Neural cell (in vitro differentiated cells): ENCODE results near the gene NHLRC4. TPM values are rescaled to one million over a fixed set of nuclear protein-coding genes. Genes with fewer than 3 reads are reported as not detected.

ENCODE experiments used
- H2AFZ ChIP-seq: fragments of 200-600, 300-800 bp; sonication (generic), shearing (Covaris generic); 2 replicates; pipeline ENCODE4 v1.6.0; 2014; ENCODE audit warnings: low read depth, mild to moderate bottlenecking, antibody characterized with exemption, low read length, moderate library complexity
- H3F3A ChIP-seq: fragments of 200-600 bp; shearing (Covaris generic); 2 replicates; pipeline ENCODE4 v1.6.1; 2016; ENCODE audit warnings: mild to moderate bottlenecking, moderate library complexity, mixed read lengths, antibody characterized with exemption, low read length; ENCODE audit not compliant: insufficient read depth, poor library complexity, severe bottlenecking
- H3K27ac ChIP-seq: fragments of 200-600, 300-800 bp; sonication (generic), shearing (Covaris generic); 2 replicates; pipeline ENCODE4 v1.5.1; 2014; ENCODE audit warnings: mild to moderate bottlenecking, low read length, moderate library complexity
- H3K27me3 ChIP-seq: fragments of 300-800, 200-600 bp; sonication (generic), shearing (Covaris generic); 2 replicates; pipeline ENCODE4 v1.6.0; 2014; ENCODE audit warnings: mild to moderate bottlenecking, low read depth, low read length, moderate library complexity; ENCODE audit not compliant: insufficient read depth
- H3K36me3 ChIP-seq: fragments of 300-800, 200-600 bp; sonication (generic), shearing (Covaris generic); 2 replicates; pipeline ENCODE4 v1.5.1; 2014; ENCODE audit warnings: mild to moderate bottlenecking, antibody characterized with exemption, low read length, moderate library complexity; ENCODE audit not compliant: insufficient read depth
- H3K4me2 ChIP-seq: fragments of 300-800, 200-600 bp; sonication (generic), shearing (Covaris generic); 2 replicates; pipeline ENCODE4 v1.6.0; 2014; ENCODE audit warnings: mild to moderate bottlenecking, low read length
- H3K4me3 ChIP-seq: fragments of 300-800, 200-600 bp; sonication (generic), shearing (Covaris generic); 2 replicates; pipeline ENCODE4 v1.5.1; 2014; ENCODE audit warnings: mild to moderate bottlenecking, low read length, moderate library complexity
- H3K79me2 ChIP-seq: fragments of 200-600 bp; shearing (Covaris generic); replicated peaks from 2 replicates; pipeline ENCODE4 v1.6.0; 2014; ENCODE audit warnings: mild to moderate bottlenecking, low read length, moderate library complexity; ENCODE audit not compliant: insufficient read depth
- H3K9ac ChIP-seq: fragments of 300-800, 200-600 bp; sonication (generic), shearing (Covaris generic); 2 replicates; pipeline ENCODE4 v1.6.1; 2016; ENCODE audit warnings: mild to moderate bottlenecking, low read length, mixed read lengths
- H3K9me2 ChIP-seq: fragments of 200-600 bp; shearing (Covaris generic); 2 replicates; pipeline ENCODE4 v1.6.1; 2016; ENCODE audit warnings: mild to moderate bottlenecking, low read length, mixed read lengths; ENCODE audit not compliant: insufficient read depth
- H3K9me3 ChIP-seq: fragments of 200-600, 300-800 bp; sonication (generic), shearing (Covaris generic); 2 replicates; pipeline ENCODE4 v1.6.1; 2016; ENCODE audit warnings: mild to moderate bottlenecking, mixed run types, low read length, moderate library complexity, mixed read lengths
- H4K20me1 ChIP-seq: fragments of 200-600 bp; shearing (Covaris generic); 2 replicates; pipeline ENCODE4 v1.6.1; 2016; ENCODE audit warnings: mild to moderate bottlenecking, mixed run types; ENCODE audit not compliant: insufficient read depth
- EP300 ChIP-seq: fragments of 450-650 bp; conservative IDR thresholded peaks from 2 replicates; pipeline ENCODE4 v1.6.1; 2014; ENCODE audit warnings: antibody characterized with exemption, mild to moderate bottlenecking, moderate library complexity; ENCODE audit not compliant: poor library complexity, severe bottlenecking
- EZH2 ChIP-seq: fragments of 200-600, 300-800 bp; shearing (Covaris generic), sonication (generic); IDR thresholded peaks from 2 replicates; pipeline ENCODE4 v1.6.1; 2014; ENCODE audit warnings: antibody characterized with exemption, low read length, borderline replicate concordance, mild to moderate bottlenecking; ENCODE audit not compliant: insufficient read depth, poor library complexity, severe bottlenecking
- MXI1 ChIP-seq: fragments of 450-650 bp; conservative IDR thresholded peaks from 2 replicates; pipeline ENCODE4 v1.6.1; 2014; ENCODE audit warnings: antibody characterized with exemption, mild to moderate bottlenecking; ENCODE audit not compliant: poor library complexity, severe bottlenecking
- POLR2AphosphoS5 ChIP-seq: IDR thresholded peaks from 2 replicates; pipeline ENCODE4 v1.6.1; 2012
- RAD21 ChIP-seq: fragments of 450-650 bp; conservative IDR thresholded peaks from 2 replicates; pipeline ENCODE4 v1.6.1; 2014; ENCODE audit warnings: antibody characterized with exemption, mild to moderate bottlenecking, moderate library complexity
- SMC3 ChIP-seq: fragments of 450-650 bp; conservative IDR thresholded peaks from 2 replicates; pipeline ENCODE4 v1.6.1; 2014; ENCODE audit warnings: antibody characterized with exemption, mild to moderate bottlenecking, moderate library complexity; ENCODE audit not compliant: poor library complexity
- TAF1 ChIP-seq: IDR thresholded peaks from 2 replicates; pipeline ENCODE4 v1.6.1; 2012; ENCODE audit warnings: low read depth
- polyA plus RNA-seq: library from polyadenylated mRNA; depleted of rRNA; stranded (reverse); fragments of >200 nt; gene quantifications from 2 replicates; pipeline ENCODE4 v1.2.3, GENCODE V29; 2014
- TF ChIP-seq, protein P1 (sequence below): IDR thresholded peaks from 2 replicates; pipeline ENCODE4 v1.6.1; 2012; ENCODE audit warnings: borderline replicate concordance
- TF ChIP-seq, protein P2 (sequence below): fragments of 450-650 bp; IDR thresholded peaks from 2 replicates; pipeline ENCODE4 v1.5.1; 2014; ENCODE audit warnings: antibody characterized with exemption, mild to moderate bottlenecking, moderate library complexity; ENCODE audit not compliant: poor library complexity, severe bottlenecking

The NHLRC4 gene
- polyA plus RNA-seq, 1 donor from 2014 or later = not detected

DNA sequence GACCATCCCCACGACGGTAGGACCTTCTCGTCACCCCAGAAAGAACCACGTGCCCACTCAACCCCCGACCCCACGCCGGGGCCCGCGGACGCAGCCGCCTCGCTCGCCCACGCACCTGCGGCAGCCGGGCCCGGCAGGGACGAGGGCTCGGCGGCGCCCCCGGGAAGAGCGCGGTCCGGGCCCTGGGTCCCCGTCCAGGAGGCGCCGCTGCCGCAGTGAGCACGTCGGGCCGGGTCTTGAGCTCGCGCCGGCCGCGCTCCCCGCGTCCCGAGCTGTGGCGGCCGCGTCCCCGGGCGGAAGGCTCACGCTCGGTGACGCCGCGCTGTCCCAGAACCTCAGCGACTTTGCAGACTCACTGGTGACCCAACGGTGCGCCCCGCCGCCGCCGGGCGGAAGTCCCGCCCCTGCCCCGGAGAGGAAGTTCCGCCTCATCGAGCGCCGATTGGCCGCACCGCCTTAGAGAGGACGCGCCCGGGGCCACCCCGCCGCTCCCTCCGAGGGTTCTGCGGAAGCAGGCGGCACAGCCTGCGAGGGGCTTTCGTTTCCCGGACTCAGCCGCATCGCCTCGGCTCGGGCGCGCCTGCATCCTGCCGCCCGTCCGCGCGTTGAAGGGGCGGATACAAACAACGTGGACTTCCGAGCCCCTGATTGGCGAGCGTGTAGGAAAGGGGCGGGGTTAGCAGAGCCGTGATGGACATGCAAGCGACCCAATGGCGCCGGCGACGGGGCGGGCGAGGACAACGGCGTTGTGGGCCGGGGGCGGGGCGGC is 22.3 kb downstream of the NHLRC4 start:
- H3K27ac ChIP-seq = peak overlapping the region; percentile 95
- peaks cover 4% of the 10 kb centered on the region for H4K20me1 ChIP-seq
- H3K4me2 ChIP-seq = peak overlapping the region; percentile 51
- peak overlapping the region; percentile 89 for H2AFZ ChIP-seq
- H3F3A ChIP-seq = no peaks in the 10 kb centered on the region
- H3K27me3 ChIP-seq = no peaks in the 10 kb centered on the region
- no peaks in the 10 kb centered on the region for H3K9me2 ChIP-seq
- H3K36me3 ChIP-seq = no peaks in the 10 kb centered on the region
- peak overlapping the region; percentile 92 for H3K9ac ChIP-seq
- TF ChIP-seq RAD21 (peak; percentile 26), MXI1 (peak; percentile 90), EP300 (peak; percentile 53), EZH2 (no peak), SMC3 (peak; percentile 46), POLR2AphosphoS5 (peak; percentile 71), TAF1 (no peak)
- TF ChIP-seq, protein P1, sequence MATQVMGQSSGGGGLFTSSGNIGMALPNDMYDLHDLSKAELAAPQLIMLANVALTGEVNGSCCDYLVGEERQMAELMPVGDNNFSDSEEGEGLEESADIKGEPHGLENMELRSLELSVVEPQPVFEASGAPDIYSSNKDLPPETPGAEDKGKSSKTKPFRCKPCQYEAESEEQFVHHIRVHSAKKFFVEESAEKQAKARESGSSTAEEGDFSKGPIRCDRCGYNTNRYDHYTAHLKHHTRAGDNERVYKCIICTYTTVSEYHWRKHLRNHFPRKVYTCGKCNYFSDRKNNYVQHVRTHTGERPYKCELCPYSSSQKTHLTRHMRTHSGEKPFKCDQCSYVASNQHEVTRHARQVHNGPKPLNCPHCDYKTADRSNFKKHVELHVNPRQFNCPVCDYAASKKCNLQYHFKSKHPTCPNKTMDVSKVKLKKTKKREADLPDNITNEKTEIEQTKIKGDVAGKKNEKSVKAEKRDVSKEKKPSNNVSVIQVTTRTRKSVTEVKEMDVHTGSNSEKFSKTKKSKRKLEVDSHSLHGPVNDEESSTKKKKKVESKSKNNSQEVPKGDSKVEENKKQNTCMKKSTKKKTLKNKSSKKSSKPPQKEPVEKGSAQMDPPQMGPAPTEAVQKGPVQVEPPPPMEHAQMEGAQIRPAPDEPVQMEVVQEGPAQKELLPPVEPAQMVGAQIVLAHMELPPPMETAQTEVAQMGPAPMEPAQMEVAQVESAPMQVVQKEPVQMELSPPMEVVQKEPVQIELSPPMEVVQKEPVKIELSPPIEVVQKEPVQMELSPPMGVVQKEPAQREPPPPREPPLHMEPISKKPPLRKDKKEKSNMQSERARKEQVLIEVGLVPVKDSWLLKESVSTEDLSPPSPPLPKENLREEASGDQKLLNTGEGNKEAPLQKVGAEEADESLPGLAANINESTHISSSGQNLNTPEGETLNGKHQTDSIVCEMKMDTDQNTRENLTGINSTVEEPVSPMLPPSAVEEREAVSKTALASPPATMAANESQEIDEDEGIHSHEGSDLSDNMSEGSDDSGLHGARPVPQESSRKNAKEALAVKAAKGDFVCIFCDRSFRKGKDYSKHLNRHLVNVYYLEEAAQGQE = no peak
- TF ChIP-seq, protein P2, sequence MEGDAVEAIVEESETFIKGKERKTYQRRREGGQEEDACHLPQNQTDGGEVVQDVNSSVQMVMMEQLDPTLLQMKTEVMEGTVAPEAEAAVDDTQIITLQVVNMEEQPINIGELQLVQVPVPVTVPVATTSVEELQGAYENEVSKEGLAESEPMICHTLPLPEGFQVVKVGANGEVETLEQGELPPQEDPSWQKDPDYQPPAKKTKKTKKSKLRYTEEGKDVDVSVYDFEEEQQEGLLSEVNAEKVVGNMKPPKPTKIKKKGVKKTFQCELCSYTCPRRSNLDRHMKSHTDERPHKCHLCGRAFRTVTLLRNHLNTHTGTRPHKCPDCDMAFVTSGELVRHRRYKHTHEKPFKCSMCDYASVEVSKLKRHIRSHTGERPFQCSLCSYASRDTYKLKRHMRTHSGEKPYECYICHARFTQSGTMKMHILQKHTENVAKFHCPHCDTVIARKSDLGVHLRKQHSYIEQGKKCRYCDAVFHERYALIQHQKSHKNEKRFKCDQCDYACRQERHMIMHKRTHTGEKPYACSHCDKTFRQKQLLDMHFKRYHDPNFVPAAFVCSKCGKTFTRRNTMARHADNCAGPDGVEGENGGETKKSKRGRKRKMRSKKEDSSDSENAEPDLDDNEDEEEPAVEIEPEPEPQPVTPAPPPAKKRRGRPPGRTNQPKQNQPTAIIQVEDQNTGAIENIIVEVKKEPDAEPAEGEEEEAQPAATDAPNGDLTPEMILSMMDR = peak; percentile 23
- peaks cover 21% of the 10 kb centered on the region for H3K79me2 ChIP-seq
- no peaks in the 10 kb centered on the region for H3K9me3 ChIP-seq
- H3K4me3 ChIP-seq = peak overlapping the region; percentile 97

DNA sequence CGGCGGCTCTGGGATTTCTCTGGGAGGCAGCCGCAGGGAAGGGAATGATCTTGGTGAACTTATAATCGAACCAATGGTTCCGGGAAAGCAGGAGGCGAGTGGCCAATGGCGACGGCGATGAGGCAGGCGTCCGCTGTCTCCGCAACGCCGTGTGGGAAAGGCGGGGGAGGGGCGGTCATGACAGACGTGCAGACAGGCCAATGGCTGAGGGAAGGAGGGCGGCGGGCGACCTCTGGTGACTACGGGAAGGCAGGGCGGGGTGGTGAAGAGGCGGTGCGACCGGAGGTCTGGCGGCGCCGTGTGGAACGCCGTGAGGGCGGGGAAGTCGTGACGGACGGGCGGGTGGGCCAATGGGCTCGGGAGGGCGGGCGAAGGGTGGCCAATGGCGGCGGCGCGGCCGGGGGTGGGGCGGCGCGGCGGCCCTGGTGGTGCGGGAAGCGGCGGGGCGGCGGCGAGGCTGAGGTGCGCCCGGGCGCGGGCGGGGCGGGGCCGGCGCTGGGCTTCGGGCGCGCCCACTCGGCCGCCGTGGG is 22.9 kb downstream of the NHLRC4 start, which contains the start of gene RAB40C:
Gene RAB40C (plus strand): TSS at position 409 of the 530 bp plus-strand sequence. CDS start 226 bp downstream, outside the sequence.
- Histone ChIP-seq H2AFZ (peak within 1 kb of the TSS; percentile 89), H3K27me3 (no peaks in the 10 kb centered on the region), H3K9me2 (no peaks in the 10 kb centered on the region), H3K4me2 (peak within 1 kb of the TSS; percentile 91), H3F3A (no peaks in the 10 kb centered on the region), H3K4me3 (peak within 1 kb of the TSS; percentile 97), H3K79me2 (peaks cover 26% of the 10 kb centered on the region), H3K36me3 (no peaks in the 10 kb centered on the region), H3K27ac (peak within 1 kb of the TSS; percentile 95), H3K9ac (peak within 1 kb of the TSS; percentile 92), H4K20me1 (peaks cover 4% of the 10 kb centered on the region), H3K9me3 (no peaks in the 10 kb centered on the region)
- TF ChIP-seq RAD21 = no peak
- no peak for TF ChIP-seq MXI1
- TF ChIP-seq POLR2AphosphoS5 = peak; percentile 54
- TF ChIP-seq, protein P2 = peak; percentile 41
